Endothelial cell (in vitro differentiated cells): Measurements from ENCODE around the gene CLCN5. TPM values are rescaled to one million over a fixed set of nuclear protein-coding genes. Genes with fewer than 3 reads are reported as not detected.
A peak's percentile ranks its signal among the peaks of the same experiment; 100 is the strongest.

ENCODE experiments used
- DNase-seq: peaks from one replicate; pipeline ENCODE4 v3.0.0; 2021; ENCODE audit warnings: low spot score
- H3K27ac Mint-ChIP-seq: one replicate; pipeline ENCODE4 v1.8.0; 2021; ENCODE audit warnings: mixed read lengths, inconsistent platforms; ENCODE audit not compliant: unreplicated experiment
- H3K27me3 Mint-ChIP-seq: one replicate; pipeline ENCODE4 v1.8.0; 2021; ENCODE audit warnings: mild to moderate bottlenecking, moderate library complexity, mixed read lengths, inconsistent platforms; ENCODE audit not compliant: unreplicated experiment
- H3K36me3 Mint-ChIP-seq: one replicate; pipeline ENCODE4 v1.8.0; 2021; ENCODE audit warnings: mild to moderate bottlenecking, low read depth, mixed read lengths, inconsistent platforms; ENCODE audit not compliant: unreplicated experiment
- H3K4me1 Mint-ChIP-seq: one replicate; pipeline ENCODE4 v1.8.0; 2021; ENCODE audit warnings: mild to moderate bottlenecking, mixed read lengths, inconsistent platforms; ENCODE audit not compliant: unreplicated experiment
- H3K4me3 Mint-ChIP-seq: one replicate; pipeline ENCODE4 v1.8.0; 2021; ENCODE audit warnings: mild to moderate bottlenecking, mixed read lengths, inconsistent platforms; ENCODE audit not compliant: unreplicated experiment
- H3K9me3 Mint-ChIP-seq: one replicate; pipeline ENCODE4 v1.8.0; 2021; ENCODE audit warnings: mixed read lengths, inconsistent platforms; ENCODE audit not compliant: unreplicated experiment
- microRNA-seq: library from miRNA; unstranded; fragments of <30 nt; microRNA quantifications from one replicate; pipeline ENCODE4, GENCODE V29; 2020; ENCODE audit not compliant: unreplicated experiment
- total RNA-seq: library from RNA; stranded (reverse); fragmentation: NEBNext Ultra II Directional; extraction: Animal tissue kit (Norgen Biotek cat#: 25700); gene quantifications from one replicate; pipeline ENCODE4 v1.2.1, GENCODE V29; 2021; ENCODE audit not compliant: unreplicated experiment
- TF ChIP-seq, protein P1 (sequence below): fragments of 200-600 bp; sonication (generic); IDR thresholded peaks from one replicate; pipeline ENCODE4 v1.5.0; 2021; ENCODE audit warnings: antibody characterized with exemption; ENCODE audit not compliant: unreplicated experiment

Gene CLCN5
- total RNA-seq, 1 donor from 2014 or later, result 5.7 TPM

DNA sequence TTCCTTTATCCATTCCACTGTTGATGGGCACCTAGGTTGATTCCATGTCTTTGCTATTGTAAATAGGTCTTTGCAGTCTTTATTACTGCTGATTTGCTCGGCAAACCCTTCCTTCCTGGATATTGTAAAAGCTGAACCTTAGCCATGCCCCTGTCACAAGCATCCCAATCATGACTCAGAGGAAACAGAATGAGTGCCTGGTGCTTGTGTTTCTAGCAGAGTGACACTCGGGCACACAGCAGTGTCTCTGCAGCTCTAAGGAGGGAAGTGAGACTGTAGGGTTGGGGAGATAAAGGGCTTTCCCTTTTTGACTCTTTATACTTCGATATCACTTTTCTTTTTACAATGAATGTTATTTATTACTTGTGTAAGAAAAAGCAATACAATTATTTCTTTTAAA, 195.1 kb downstream of the CLCN5 start:
- TF ChIP-seq, protein P1, sequence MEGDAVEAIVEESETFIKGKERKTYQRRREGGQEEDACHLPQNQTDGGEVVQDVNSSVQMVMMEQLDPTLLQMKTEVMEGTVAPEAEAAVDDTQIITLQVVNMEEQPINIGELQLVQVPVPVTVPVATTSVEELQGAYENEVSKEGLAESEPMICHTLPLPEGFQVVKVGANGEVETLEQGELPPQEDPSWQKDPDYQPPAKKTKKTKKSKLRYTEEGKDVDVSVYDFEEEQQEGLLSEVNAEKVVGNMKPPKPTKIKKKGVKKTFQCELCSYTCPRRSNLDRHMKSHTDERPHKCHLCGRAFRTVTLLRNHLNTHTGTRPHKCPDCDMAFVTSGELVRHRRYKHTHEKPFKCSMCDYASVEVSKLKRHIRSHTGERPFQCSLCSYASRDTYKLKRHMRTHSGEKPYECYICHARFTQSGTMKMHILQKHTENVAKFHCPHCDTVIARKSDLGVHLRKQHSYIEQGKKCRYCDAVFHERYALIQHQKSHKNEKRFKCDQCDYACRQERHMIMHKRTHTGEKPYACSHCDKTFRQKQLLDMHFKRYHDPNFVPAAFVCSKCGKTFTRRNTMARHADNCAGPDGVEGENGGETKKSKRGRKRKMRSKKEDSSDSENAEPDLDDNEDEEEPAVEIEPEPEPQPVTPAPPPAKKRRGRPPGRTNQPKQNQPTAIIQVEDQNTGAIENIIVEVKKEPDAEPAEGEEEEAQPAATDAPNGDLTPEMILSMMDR, result no peak
- DNase-seq, result no peak
- no peak overlapping the region for H3K4me3 Mint-ChIP-seq
- H3K4me1 Mint-ChIP-seq, result no peaks in the 10 kb centered on the region
- H3K27ac Mint-ChIP-seq, result no peak overlapping the region
- no peaks in the 10 kb centered on the region for H3K9me3 Mint-ChIP-seq
- no peaks in the 10 kb centered on the region for H3K36me3 Mint-ChIP-seq
- H3K27me3 Mint-ChIP-seq, result peaks cover 1% of the 10 kb centered on the region

DNA sequence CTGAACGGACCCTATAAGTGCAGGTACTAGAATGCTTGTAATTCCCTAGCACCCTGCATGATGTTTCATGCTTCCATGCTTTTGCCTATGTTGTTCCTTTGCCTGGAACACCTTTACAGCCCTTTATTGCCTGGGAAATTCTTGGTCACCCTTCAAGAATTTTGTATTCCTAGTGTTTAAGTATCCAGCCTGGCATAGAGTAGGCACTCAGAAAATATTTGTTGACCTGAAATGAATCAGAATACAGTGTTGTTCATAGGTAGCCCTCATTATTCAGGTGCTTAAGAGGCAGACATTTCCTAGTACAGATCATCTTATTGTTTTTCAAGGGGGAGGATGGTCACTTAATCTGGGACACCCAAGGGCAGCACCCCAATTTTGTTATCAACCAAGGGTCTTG, 203.1 kb downstream of the CLCN5 start:
- no peaks in the 10 kb centered on the region for H3K4me1 Mint-ChIP-seq
- TF ChIP-seq, protein P1, result no peak
- no peak for DNase-seq
- no peaks in the 10 kb centered on the region for H3K9me3 Mint-ChIP-seq
- H3K36me3 Mint-ChIP-seq, result no peaks in the 10 kb centered on the region
- H3K27me3 Mint-ChIP-seq, result peaks cover under 1% of the 10 kb centered on the region
- H3K4me3 Mint-ChIP-seq, result no peak overlapping the region
- no peak overlapping the region for H3K27ac Mint-ChIP-seq

DNA sequence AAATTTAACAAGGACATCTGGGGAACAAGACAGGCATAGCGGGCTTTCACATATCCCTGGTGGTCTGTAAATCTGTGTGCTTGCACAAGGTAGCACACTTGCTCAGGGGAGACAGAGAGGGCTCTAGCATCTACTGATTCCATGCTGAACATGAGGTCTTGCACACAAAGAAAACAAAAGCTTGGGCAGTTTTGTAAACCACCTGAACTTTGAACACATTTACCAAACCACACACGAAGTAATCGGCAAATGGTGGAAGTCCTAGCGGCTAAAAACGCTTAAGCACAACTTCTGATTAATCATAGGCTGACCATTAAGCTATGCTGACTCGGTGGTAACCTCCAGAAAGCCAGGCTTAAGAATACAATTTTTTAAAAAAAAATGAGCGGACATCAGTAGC, 225.6 kb downstream of the CLCN5 start:
- Mint-ChIP-seq H3K9me3 (no peaks in the 10 kb centered on the region), H3K27ac (no peak overlapping the region), H3K4me1 (no peaks in the 10 kb centered on the region), H3K4me3 (no peak overlapping the region), H3K36me3 (no peaks in the 10 kb centered on the region), H3K27me3 (no peaks in the 10 kb centered on the region)
- no peak for DNase-seq
- TF ChIP-seq, protein P1, result no peak

Small RNA genes lying within 50 kb of the gene (microRNA-seq; reads per million reads assigned to microRNA genes)
- gene MIR188 (166 reads per million, percentile 84 among the genes with 10 or more reads in this experiment), gene MIR362 (88.3 reads per million, percentile 81 among the genes with 10 or more reads in this experiment), gene MIR500A (20.1 reads per million, percentile 67 among the genes with 10 or more reads in this experiment), gene MIR500B (0.83 reads per million, percentile 7 among the genes with 10 or more reads in this experiment), gene MIR501 (219 reads per million, percentile 86 among the genes with 10 or more reads in this experiment), gene MIR502 (44.2 reads per million, percentile 75 among the genes with 10 or more reads in this experiment), gene MIR532 (292 reads per million, percentile 88 among the genes with 10 or more reads in this experiment), gene MIR660 (80.0 reads per million, percentile 80 among the genes with 10 or more reads in this experiment)

Other genes starting within 250 kb of the CLCN5 start
- gene PAGE1, start 226.6 kb upstream of the CLCN5 start, total RNA-seq, result not detected
- gene PAGE4, start 93.3 kb upstream of the CLCN5 start, total RNA-seq, result not detected
- 6.6 TPM for gene USP27X, start 43.1 kb upstream of the CLCN5 start, total RNA-seq